IPS-NIHi7 (cell line): Measurements from ENCODE around the gene SLC26A1.
A peak's percentile ranks its signal among the peaks of the same experiment; 100 is the strongest.

Experiments used
- DNase-seq: peaks from one replicate; pipeline ENCODE4 v3.0.0; 2012; ENCODE audit warnings: mixed read lengths; ENCODE audit errors: extremely low spot score

SLC26A1 gene, protein sequence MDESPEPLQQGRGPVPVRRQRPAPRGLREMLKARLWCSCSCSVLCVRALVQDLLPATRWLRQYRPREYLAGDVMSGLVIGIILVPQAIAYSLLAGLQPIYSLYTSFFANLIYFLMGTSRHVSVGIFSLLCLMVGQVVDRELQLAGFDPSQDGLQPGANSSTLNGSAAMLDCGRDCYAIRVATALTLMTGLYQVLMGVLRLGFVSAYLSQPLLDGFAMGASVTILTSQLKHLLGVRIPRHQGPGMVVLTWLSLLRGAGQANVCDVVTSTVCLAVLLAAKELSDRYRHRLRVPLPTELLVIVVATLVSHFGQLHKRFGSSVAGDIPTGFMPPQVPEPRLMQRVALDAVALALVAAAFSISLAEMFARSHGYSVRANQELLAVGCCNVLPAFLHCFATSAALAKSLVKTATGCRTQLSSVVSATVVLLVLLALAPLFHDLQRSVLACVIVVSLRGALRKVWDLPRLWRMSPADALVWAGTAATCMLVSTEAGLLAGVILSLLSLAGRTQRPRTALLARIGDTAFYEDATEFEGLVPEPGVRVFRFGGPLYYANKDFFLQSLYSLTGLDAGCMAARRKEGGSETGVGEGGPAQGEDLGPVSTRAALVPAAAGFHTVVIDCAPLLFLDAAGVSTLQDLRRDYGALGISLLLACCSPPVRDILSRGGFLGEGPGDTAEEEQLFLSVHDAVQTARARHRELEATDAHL

DNA sequence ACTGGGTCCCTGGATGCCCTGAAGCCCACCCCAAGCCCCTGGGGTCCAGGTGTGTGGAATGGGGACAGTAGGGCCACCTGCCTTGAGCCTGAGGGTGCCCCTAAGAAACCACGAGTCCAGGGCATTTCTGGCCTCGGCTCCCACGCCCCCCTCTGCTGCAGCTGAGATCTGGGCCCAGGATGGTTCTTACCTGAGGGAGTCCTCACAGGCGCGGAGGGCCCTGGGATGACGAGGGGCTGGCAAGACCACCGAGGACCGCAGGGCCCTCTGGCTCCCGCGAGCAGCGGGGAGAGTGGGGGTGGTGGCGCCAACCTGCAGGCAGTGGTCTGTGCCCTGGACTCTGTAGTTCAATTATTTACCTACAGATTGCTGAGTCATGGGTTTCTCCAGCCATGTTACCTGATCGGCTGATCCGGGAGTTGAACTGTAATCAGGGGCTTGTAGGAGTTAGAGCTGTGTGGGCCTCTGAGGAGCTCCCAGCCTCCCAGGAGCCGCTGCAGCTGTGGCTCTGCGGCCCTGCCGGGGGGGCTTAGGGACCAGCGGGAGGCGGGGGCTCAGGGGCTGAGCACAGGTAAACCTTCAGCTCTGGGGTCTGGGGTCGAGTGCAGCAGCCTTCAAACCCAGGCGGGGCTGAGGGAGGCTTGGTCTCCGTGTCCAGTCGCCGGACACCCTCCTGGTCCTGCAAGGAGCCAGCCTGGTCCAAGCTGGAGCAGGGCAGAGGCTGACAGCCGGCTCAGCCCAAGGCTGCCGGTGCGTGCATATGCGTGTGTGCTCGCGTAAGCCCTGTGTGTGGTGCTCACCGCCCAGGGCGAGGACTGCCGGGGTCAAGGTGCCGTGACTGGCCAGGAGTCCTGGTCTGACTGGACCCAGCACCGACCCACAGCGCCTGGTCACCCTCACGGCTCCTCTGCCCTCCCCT is at the start of gene SLC26A1:
TSS of gene SLC26A1 (minus strand) at position 294 of the 919 bp plus-strand sequence. CDS start 1,701 bp downstream, outside the sequence.
- no peak for DNase-seq

DNA sequence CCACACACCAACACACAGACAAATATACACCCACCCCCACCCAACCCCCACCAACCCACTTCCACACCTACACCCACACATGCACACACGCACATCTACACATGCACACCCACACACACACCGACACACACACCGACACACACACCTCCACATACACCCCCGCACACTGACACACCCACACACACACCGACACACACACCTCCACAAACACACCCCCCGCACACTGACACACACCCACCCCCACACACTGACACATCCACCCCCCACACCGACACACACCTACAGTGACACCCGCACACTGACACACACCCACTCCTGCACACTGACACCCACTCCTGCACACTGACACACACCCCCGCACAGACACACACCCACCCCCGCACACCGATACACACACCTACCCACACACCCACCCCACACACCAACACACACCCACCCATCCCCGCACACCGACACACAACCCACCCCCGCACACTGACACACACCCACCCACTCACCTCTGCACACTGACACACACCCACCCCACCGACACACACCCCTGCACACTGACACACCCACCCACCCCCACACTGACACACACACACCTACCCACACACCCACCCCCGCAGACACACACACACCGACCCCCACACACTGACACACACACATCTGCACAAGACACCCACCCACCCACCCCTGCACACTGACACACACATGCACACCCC is 49.3 kb upstream of the SLC26A1 start:
- no peak for DNase-seq

DNA sequence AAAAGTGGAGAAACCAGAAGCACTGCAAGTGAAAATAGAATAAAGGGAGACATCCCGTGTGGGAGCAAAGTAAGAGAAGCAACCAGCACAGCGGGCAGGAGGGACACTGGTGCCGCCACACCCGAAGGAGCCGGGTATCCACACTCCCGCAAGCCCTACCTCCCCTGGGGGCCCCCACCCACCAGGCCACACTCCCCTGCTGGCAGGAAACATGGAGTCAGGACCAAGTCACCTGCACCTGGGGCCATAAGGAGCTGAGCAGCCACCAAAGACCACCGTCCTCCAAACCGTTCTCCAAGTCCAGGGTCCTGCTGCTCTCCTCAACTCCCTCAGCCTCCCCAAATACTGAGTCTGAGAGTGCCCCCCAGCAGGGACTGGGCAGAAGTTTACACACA is 48.7 kb upstream of the SLC26A1 start:
- no peak for DNase-seq

DNA sequence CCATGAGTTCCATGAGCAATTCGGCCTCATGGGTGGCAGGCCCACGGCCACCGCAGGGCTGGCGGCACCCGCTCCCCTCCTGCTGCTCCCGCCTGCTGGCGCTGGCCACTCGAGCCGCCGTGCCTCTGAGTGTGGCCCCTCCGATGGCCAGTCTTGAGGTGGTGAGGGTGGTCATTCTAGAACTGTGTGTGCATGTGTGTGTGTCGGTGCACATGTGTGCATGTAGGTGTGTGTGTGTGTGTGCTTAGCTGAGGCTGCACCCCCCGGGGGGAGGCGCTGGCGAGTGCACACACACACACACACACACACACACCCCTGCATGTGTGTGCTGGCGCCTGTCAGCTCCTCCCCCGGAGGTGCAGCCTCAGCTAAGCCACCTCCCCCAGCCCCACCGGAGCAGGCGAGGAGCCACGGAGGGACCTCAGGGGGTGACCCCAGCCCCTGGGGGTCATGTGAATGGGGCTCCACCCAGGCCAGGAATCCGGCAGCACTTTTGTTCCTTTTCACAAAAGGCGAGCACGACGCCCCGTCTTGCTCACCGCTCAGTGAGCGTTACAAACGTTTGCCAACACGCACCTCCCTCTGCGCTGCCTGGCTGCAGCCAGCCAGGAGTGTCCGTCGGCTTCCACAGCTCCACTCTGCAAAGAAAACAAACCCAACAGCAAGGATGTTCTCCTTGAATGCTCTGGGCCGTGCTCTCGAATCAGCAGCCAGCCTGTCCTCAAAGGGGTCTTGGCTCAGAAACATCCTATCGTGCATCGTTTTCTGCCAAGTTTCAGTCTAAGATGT is 48.1 kb upstream of the SLC26A1 start:
- DNase-seq = no peak

DNA sequence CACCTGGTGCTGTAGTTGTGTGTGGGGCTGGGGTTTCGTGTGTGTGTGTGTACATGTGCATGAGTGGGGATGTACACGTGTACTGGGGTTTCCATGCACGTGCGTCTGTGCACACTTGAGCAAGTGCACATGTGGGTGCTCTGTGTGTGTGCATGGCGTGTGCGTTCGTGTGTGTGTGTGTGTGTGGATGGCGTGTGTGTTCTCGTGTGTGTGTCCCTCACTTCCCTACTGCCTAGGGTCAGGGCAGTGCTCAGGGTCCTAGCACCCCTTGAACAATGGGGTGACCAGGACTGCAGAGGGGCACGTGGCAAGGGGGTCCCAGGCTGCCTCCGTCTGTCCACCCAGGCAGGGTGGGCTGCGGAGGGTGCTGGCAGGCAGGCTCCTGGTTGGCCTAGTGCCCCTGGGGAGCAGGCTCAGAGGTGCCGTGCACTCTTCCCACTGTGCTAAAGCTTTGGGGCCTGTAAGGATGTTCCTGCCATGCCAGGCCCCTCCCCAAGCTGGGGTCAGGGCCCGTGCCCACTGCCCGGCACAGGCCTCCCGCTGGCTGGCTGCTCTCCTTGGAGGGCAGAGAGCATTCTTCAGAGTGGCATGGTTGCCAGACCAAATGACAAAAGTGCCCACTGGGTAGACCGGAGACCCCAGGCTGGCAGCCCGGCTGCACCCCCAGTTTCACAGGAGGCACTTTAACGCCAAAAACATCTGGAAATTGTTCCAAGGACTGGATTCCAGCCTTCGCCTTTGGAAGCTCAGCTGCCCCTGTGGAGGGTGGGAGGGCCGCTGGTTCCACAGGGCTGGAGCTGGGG is 47.3 kb upstream of the SLC26A1 start:
- no peak for DNase-seq

DNA sequence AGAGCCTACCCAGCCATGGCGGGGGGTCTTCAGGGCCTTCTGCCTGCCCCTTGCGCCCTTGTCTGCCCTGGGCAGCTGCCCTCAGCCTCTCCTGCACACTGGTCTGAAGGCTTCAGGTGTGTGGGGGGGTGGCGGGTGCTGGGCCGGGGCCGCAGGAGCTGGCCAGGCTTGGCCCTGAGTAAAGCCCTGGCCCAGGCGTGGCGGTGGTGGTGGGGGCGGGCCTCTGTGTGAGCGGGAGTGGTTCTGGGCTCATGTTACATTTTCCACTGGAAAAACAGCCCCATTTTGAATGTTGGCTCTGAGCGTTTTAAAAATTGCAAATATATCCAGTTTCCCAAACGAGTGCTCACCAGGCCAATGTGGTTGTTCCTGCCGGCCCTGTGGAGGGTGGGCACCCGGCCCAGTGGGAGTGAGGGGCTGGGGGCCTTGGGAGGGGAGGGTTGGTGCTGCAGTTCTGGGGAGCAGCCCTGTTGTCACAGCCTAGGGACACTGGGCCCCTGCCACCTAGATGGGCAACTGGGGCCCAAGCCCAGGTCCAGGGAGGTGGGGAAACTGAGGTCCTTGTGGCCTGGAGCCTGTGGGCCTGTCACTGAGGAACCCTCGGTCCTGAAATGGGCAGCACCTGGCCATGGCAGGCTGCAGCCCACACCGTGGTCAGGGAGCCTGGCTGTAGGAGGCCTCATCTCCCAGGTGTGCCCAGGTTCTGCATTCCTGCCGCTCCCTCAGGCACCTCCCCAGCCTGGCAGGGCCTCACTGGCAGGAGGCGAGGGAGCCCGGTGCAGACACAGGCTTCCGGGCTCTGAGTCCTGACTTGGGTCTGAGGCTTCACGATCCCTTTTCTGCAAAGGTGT is 46.5 kb upstream of the SLC26A1 start:
- peak; percentile 65 for DNase-seq

DNA sequence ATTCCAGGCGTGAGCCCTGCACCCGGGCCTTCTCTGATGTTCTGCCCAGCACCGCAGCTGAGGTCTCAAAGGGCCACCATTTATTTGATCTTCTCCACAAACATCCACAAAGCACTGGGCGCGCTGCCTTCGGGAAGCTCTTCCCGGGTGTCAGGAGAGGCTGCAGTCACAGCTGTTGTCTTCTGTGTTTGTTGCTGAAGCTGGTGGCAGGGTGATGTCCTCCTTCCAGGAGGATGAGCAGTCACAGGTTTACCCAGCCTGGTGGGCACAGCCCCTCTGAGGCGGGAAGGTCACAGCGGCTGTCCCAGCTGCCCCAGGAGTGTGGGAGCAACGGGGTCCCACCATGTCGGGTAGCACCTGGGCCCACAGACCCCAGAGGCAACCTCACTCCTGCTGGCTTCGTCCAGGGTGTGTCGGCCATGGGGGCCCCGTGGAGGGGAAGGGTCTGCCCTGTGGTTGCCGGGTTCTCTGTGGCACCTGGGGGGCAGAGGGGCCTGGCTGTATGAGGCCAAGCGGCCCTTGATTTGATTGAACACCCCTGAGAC is 45.8 kb upstream of the SLC26A1 start:
- no peak for DNase-seq

DNA sequence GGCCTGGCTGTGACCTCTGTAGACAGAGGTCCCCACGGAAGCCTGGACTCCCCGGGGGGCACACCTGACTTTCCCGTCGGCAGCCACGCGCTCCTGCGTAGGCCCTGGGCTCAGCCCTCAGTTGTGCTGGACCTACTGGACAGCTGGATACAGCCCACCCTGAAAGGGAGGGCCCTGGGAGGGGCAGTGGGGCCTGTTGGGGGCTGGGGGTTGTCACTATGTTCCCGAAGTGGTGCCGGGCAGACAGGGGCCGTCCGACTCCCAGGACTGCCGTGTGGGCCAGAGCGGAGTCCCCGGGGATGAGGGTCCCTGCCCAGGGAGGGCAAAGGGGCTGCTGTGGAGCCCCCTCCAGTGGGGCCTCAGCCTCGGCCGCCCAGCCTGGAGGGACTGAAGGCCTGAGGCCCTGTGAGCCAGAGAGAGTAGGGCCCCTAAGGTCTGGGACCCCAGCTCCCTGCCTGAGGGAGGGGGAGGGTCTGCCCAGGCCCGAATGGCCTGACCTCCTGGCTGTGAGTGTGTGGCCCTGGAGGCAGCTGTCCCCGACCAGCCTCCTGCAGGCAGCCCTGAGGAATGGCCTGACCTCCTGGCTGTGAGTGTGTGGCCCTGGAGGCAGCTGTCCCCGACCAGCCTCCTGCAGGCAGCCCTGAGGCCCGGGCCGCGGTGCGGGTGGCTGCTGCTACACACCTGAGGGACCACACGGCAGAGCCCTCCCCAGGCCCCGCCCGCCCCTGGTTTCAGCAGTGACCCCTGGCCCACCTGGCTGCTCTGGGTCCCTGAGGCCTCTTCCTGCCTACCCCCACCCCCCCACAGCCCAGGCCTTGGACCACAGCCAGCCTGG is 44.0 kb upstream of the SLC26A1 start:
- DNase-seq = no peak

DNA sequence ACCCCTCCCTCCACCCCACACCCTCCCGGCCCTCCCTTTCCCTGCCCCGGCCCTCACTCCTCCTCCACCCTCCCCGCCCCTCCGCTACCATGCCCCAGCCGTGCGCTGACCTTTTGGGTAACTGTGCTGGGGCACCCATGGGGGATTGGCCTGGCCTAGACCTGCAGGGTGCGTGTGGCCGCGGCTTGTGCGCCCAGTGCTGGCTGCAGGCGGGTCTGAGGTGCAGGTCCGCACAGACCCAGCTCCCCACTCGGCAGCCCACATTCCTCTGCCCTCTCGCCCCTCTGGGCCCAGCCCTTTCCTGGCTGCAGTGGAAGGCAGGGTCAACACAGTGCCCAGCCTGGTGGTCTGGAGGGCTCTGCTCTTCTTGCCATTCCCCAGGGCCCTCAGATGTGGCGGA is 42.9 kb upstream of the SLC26A1 start:
- DNase-seq = no peak

DNA sequence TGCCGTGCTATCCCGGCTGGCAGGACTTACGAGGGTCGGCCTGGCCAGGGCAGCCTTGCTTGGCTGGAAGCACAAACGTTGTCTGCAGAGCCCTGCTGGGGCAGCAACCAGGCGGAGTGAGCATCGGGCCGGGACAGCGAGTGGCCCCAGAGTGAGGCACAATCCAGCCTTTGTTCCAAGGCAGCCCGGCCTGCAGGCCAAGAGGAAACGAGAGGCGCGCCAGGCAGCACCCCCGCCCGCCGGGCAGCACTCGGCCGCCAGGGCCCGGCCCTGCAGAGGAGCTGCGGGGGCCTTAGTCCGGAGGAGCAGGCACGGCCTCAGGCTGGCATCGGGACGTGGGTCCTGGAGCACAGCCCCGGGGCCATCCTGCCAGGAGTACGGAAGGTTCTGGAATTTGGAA is 42.3 kb upstream of the SLC26A1 start:
- DNase-seq = no peak

DNA sequence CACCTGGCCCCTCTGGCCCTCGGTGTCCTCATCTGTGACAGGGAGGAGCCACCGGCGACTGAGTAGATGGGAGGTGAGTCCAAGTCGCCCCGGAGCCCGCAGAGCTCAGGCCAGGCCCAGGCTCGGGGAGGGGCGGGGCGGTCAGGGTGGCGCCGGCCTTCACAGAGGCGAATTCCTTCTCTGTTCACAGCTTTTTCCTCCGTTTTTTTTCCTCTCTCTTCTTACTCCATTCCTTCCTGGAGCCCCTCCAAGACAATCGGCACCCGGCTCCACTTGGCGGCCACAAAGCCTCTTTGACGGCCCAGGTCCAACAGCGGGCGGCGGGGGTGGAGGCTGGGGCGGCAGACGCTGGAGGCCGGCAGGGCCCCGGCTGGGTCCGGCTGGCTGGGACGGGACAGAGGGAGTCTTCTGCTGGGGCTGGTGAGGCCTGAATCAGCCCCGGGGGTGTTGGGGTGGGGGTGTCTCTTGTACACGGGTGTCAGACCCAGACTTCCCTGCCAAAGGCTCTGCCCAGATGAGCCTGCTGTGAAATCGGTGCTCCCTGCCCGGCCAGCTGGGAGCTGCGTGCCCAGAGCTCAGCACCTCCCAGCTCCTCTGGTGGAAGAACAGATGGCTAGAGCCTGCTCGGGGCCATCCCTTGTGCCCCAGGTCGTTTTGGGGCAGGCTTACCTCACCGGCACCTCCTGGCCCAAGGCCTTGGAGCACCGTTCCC is 40.8 kb upstream of the SLC26A1 start:
- no peak for DNase-seq

DNA sequence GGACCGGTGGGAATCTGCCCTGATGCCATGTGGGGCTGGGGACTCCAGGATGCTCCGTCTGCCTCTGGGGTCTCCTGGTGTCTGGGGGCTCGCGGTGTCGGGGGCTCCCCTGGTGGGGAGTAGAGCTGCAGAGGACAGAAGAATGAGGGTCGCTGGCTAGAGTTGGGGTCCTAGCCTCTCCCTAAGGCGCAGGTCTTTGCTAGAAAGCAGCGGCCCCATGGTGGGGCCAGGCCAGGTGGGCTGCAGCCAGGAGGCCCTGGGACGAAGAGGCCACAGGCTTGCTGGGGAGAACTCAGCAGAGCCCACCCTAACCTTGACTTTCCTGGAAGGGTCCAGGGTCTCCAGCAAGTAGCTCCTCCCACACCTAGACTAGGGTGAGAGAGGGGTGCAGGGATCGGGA is 39.7 kb upstream of the SLC26A1 start:
- no peak for DNase-seq

DNA sequence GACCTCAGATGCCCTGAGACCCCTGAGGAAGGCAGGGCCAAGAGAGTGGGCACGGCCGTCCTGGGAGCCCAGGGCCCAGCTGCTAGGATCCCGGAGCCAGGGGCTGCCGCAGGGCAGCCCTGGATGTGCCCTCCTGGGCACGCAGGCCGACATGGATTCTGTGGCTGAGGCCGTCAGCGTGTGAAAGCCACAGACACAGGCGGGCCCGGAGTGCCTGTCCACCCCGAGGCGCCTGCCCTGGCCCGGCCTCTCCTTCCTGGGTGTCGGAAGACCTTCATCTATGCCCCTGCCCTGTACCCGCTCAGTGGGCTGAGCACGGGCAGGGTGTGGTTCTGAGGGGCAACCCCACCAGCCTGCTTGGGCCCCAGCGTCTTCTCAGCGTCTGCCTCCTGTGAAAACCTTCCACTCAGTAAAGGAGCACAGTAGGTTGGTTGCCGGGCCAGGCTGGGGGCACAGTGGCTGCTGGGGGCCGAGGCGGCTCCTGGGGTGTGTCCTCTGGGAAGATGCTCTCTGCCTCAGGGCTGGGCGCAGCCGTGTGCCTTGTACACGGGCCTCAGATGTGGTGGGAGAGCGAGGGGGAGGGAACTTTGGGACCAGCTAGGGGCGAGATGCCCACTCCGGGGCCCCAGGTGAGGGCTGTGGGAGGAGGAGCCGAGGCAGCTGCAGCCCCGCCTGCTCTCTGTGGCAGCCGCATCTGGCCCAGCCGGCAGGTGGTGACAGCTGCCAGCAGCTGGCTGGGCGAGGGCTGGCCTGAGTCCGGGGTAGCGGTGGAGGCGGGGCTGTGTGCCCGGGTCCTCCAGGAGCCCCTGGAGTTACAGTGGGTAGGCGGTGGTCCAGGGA is 39.0 kb upstream of the SLC26A1 start:
- DNase-seq = peak; percentile 38

DNA sequence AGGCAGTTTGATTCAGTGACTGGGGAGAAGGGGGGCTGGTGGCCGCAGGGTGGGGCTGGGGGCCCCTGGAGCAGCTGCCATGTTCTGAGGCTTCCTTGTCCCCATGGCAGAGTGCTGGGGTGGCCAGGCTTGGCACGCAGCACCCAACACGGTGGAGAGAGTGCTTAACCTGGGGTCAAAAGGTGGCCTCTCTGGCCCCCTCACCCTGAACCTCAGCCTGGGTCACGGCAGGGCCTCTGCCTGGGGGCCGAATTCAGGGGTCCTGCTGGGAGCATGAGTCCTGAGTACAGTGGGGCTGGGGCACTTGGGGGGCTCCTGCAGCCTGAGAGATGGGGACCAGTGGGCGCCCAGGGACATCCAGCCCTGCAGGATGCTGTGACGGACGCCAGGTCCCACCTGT is 38.1 kb upstream of the SLC26A1 start:
- DNase-seq = no peak

DNA sequence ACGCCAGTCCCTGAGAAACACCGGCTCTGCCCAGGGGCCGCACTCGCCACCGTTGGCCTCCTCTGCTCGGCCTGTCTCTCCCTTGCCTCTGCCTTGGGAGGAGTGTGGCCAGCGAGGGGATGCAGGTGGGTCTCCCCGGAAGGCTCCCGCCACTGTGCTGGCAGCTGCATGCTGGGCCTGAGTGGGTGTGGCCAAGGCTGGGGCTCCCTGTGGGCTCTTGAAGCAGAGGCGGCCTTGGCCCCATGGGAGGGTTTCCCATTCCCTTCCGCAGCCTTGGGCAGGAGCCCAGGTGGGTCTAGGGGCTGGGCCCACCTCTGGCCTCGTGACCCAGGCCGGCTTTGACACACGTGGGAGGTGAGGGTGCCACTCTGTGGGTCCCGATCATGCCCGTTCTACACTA is 37.4 kb upstream of the SLC26A1 start:
- DNase-seq = no peak

DNA sequence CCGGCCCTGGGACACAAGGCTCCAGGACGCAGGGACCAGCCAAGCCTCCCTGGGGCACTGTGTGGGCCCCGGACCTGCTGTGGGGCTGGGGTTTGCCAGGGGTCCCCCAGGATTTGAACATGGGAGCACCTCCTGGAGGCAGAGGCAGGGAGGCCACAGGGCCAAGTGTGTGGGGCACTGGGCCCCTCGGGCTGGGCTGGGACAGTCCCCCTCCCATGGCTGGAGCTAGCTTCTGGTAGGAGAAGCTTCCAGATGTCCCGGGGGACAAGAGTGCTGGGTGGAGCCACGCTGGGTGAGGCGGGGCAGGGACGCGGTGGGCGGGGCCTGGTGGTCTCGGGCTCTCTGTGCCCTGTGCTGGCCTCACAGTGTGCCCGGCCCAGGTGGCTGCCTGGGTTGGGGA is 36.8 kb upstream of the SLC26A1 start:
- DNase-seq = peak; percentile 68
